ENCODE data around the gene EPHB2. TPM values are rescaled to one million over a fixed set of nuclear protein-coding genes. Genes with fewer than 3 reads are reported as not detected.

EPHB2 gene
- total RNA-seq, 1 donor from 2014 or later, result 3.9 TPM

GRCh38 chr1:22889213-22889827 lies 178.7 kb downstream of the EPHB2 start:
- H3K9me3 ChIP-seq, result no peaks in the 10 kb centered on the region
- no peaks in the 10 kb centered on the region for H3K27me3 ChIP-seq
- peaks cover 5% of the 10 kb centered on the region for H3K4me1 ChIP-seq
- H3K36me3 ChIP-seq, result no peaks in the 10 kb centered on the region
- intact Hi-C loops (cut with DNase I), result no loop called here
- no peak overlapping the region for H3K27ac ChIP-seq
- no peak for DNase-seq (ENCODE audit: extremely low spot score in 2 of 2)
- no peak overlapping the region for H3K4me3 ChIP-seq
- no peak for TF ChIP-seq POLR2AphosphoS5 (IDR thresholded peaks at IDR 0.05; ENCODE audit: insufficient read depth in 1 of 2, low read depth in 1 of 2)
- TF ChIP-seq, protein P1, sequence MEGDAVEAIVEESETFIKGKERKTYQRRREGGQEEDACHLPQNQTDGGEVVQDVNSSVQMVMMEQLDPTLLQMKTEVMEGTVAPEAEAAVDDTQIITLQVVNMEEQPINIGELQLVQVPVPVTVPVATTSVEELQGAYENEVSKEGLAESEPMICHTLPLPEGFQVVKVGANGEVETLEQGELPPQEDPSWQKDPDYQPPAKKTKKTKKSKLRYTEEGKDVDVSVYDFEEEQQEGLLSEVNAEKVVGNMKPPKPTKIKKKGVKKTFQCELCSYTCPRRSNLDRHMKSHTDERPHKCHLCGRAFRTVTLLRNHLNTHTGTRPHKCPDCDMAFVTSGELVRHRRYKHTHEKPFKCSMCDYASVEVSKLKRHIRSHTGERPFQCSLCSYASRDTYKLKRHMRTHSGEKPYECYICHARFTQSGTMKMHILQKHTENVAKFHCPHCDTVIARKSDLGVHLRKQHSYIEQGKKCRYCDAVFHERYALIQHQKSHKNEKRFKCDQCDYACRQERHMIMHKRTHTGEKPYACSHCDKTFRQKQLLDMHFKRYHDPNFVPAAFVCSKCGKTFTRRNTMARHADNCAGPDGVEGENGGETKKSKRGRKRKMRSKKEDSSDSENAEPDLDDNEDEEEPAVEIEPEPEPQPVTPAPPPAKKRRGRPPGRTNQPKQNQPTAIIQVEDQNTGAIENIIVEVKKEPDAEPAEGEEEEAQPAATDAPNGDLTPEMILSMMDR (IDR thresholded peaks at IDR 0.05), result peak in 2 of 3 experiments; percentile 59 to 60

DNA sequence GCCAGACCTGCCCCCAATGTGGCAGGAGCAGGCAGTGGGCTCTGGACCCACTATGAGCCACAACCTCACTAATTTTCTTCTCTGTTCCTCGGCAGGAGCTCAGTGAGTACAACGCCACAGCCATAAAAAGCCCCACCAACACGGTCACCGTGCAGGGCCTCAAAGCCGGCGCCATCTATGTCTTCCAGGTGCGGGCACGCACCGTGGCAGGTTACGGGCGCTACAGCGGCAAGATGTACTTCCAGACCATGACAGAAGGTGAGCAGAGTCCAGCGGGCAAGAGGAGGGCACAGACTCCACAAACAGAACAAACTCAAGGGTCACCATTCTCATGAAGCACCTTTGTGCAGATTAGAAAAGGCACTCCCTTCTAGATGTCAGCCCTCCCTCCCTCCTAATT lies 182.2 kb downstream of the EPHB2 start:
- H3K27me3 ChIP-seq, result no peaks in the 10 kb centered on the region
- H3K9me3 ChIP-seq, result no peaks in the 10 kb centered on the region
- no peak overlapping the region for H3K4me3 ChIP-seq
- H3K27ac ChIP-seq, result no peak overlapping the region
- TF ChIP-seq, protein P1 (IDR thresholded peaks at IDR 0.05), result no peak
- TF ChIP-seq POLR2AphosphoS5 (IDR thresholded peaks at IDR 0.05; ENCODE audit: insufficient read depth in 1 of 2, low read depth in 1 of 2) (no peak), POLR2A (IDR thresholded peaks at IDR 0.05) (no peak)
- DNase-seq (ENCODE audit: extremely low spot score in 2 of 2), result no peak
- no peaks in the 10 kb centered on the region for H3K4me1 ChIP-seq
- no peaks in the 10 kb centered on the region for H3K36me3 ChIP-seq
- intact Hi-C loops (cut with DNase I), result loop anchor here (10.0 kb wide), 1 partner anchor 188 kb away; no protein-coding TSS in a partner anchor

DNA sequence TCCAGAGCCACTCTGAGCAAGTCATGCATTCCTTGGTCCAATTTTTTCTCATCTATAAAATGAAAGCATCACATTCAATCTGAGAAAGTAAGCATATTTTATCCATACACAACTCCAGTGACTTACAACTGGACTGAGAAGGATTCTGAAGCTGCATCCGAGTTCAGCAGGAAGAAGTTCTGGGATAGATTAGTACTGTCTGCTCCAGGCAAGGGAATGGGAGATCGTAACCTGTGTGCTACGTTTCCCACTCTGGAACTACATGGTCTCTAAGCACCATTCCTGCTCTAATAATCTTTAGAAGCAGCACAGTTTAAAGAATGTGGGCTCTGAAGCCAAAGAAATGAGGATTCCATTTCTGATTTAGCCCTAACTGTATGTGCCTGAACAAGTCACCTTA lies 182.7 kb downstream of the EPHB2 start:
- TF ChIP-seq POLR2AphosphoS5 (IDR thresholded peaks at IDR 0.05; ENCODE audit: insufficient read depth in 1 of 2, low read depth in 1 of 2) (no peak), POLR2A (IDR thresholded peaks at IDR 0.05) (no peak)
- TF ChIP-seq, protein P1 (IDR thresholded peaks at IDR 0.05), result no peak
- no peak for DNase-seq (ENCODE audit: extremely low spot score in 2 of 2)
- intact Hi-C loops (cut with DNase I), result loop anchor here (10.0 kb wide), 1 partner anchor 188 kb away; no protein-coding TSS in a partner anchor

GRCh38 chr1:22895357-22895756 lies 184.7 kb downstream of the EPHB2 start:
- no peaks in the 10 kb centered on the region for H3K9me3 ChIP-seq
- no peak for DNase-seq (ENCODE audit: extremely low spot score in 2 of 2)
- H3K36me3 ChIP-seq, result no peaks in the 10 kb centered on the region
- H3K27ac ChIP-seq, result no peak overlapping the region
- H3K4me1 ChIP-seq, result no peaks in the 10 kb centered on the region
- H3K4me3 ChIP-seq, result no peak overlapping the region
- intact Hi-C loops (cut with DNase I), result loop anchor here (10.0 kb wide), 1 partner anchor 191 kb away; no protein-coding TSS in a partner anchor
- TF ChIP-seq POLR2AphosphoS5 (IDR thresholded peaks at IDR 0.05; ENCODE audit: insufficient read depth in 1 of 2, low read depth in 1 of 2) (no peak), POLR2A (IDR thresholded peaks at IDR 0.05) (no peak)
- TF ChIP-seq, protein P1 (IDR thresholded peaks at IDR 0.05), result no peak
- H3K27me3 ChIP-seq, result no peaks in the 10 kb centered on the region

More for the DNA sequence above, 182.7 kb downstream of the EPHB2 start:
- H3K4me3 ChIP-seq, result no peak overlapping the region
- H3K27me3 ChIP-seq, result no peaks in the 10 kb centered on the region
- H3K36me3 ChIP-seq, result no peaks in the 10 kb centered on the region
- H3K27ac ChIP-seq, result no peak overlapping the region
- no peaks in the 10 kb centered on the region for H3K4me1 ChIP-seq
- H3K9me3 ChIP-seq, result no peaks in the 10 kb centered on the region

DNA sequence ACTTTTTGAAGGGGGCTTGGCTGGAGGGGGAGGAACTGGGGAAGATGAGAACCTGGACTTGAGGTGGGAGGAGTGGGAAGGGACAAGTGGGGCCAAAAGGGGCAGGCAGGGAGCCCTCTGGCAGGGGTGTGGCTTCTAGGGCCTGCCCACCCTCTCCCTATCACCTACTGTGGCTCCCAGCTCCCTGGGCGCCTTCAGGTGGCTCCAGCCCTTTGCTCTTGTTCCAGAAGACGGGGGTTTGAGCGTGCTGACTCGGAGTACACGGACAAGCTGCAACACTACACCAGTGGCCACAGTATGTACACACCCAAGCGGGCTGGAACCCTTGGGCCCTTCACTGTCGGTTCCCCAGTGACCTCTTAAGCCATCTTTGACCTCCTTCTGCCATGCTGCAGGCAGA lies 185.5 kb downstream of the EPHB2 start:
- H3K4me3 ChIP-seq, result no peak overlapping the region
- H3K9me3 ChIP-seq, result no peaks in the 10 kb centered on the region
- no peak overlapping the region for H3K27ac ChIP-seq
- TF ChIP-seq POLR2AphosphoS5 (IDR thresholded peaks at IDR 0.05; ENCODE audit: insufficient read depth in 1 of 2, low read depth in 1 of 2) (no peak), POLR2A (IDR thresholded peaks at IDR 0.05) (no peak)
- TF ChIP-seq, protein P1 (IDR thresholded peaks at IDR 0.05), result no peak
- DNase-seq (ENCODE audit: extremely low spot score in 2 of 2), result no peak
- H3K36me3 ChIP-seq, result no peaks in the 10 kb centered on the region
- intact Hi-C loops (cut with DNase I), result loop anchor here (10.0 kb wide), 1 partner anchor 191 kb away; no protein-coding TSS in a partner anchor
- H3K27me3 ChIP-seq, result no peaks in the 10 kb centered on the region
- no peaks in the 10 kb centered on the region for H3K4me1 ChIP-seq

Data from vagina (tissue), 2 donors.